Adipose tissue (tissue), 3 donors: ENCODE results near the gene TBCK. TPM values are rescaled to one million over a fixed set of nuclear protein-coding genes. Genes with fewer than 3 reads are reported as not detected.

Experiments used
- H3K27ac ChIP-seq: one replicate; pipeline ENCODE4 v1.5.1; 2013; ENCODE audit warnings: low read depth, low read length
- WGBS, 3 donors: extraction: QIAGEN DNeasy Blood & Tissue Kit; methylation state at CpG; one replicate each; pipeline ENCODE4 v1.1.7; 2013; 5-methylcytosine and 5-hydroxymethylcytosine counted together
- polyA plus RNA-seq, 3 donors: library from polyadenylated mRNA; stranded (reverse); fragments of 200-250 nt; gene quantifications; one replicate each; pipeline ENCODE4 v1.2.3, GENCODE V29; 2013
- donor health status: healthy with polysubstance abuse.
- donor health status: Bipolar disorder and iron deficiency.
- donor health status: healthy.

The TBCK gene
- polyA plus RNA-seq, 3 donors: 6.4 to 14.2 (median 9.2) TPM

DNA sequence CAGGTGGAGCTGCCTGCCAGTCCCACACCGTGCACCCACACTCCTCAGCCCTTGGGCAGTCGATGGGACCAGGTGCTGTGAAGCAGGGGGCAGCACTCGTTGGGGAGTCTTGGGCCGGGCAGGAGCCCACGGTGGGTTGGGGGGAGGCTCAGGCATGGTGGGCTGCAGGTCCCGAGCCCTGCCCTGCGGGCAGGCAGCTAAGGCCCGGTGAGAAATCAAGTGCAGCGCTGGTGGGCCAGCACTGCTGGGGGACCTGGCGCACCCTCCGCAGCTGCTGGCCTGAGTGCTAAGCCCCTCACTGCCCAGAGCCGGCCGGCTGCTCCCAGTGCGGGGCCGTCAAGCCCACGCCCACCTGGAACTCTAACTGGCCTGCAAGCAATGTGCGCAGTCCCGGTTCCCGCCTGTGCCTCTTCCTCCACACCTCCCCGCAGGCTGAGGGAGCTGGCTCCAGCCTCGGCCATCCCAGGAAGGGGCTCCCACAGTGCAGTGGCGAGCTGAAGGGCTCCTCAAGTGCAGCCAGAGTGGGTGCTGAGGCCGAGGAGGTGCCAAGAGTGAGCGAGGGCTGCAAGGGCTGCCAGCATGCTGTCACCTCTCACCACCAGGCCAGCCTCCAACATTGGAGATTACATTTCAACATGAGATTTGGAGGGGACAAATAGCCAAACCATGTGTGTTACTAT is 223.5 kb downstream of the TBCK start:
- 96 to 98% (median 97%) methylated on average over 18 to 24 of the region's 24 CpGs for WGBS, 3 donors
- H3K27ac ChIP-seq: no peak overlapping the region

DNA sequence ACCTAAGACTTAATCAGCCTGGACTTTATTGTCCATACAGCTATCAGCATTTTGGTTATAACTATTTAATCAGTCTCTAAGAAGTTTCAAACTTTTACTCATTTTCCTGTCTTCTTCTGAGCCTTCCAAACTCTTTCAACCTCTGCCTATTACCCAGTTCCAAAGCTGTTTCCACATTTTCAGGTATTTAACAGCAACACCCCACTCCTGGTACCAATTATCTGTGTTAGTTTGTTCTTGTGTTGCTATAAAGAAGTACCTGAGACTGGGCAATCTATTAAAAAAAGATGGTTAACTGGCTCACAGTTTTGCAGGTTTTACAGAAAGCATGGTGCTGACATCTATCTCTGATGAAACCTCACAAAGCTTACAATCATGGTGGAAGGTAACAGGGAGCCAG is 225.2 kb downstream of the TBCK start:
- no peak overlapping the region for H3K27ac ChIP-seq

DNA sequence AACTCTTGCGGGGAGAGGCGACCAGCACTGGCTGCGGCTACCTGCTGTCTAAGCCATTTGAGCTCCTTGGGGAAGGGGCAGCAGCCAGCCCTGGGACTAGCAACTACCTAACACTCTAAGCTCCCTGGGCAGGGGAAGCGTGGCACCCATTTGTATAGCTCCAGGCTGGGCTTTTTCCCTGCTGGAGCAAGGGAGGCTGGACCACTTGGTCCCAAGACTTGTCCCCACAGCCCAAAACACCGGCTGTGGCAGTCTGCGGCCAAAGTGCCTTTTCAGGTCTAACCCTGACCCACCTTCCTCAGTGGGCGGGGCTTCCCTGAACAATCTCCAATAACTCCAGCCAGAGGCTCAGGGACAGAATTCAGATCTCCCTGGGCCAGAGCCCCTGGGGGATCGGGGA is 232.9 kb downstream of the TBCK start:
- no peak overlapping the region for H3K27ac ChIP-seq
- WGBS, 3 donors: 98 to 99% (median 98%) methylated on average over 8 of the region's 8 CpGs

DNA sequence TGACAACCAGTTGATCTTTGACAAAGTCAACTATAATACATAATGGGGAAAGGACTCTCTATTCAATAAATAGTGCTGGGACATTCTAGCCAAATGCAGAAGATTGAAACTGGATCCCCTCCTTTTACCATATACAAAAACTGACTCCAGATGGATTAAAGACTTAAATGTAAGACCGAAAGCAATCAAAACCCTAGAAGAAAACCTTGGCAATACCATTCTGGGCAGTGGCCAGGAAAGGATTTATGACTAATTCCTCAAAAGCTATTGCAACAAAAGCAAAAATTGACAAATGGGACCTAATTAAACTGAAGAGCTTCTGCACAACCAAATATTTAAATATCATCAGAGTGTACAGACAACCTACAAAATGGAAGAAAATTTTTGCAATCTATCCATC is 235.6 kb downstream of the TBCK start:
- no peak overlapping the region for H3K27ac ChIP-seq
- 95 to 97% (median 97%) methylated on average over 1 of the region's 1 CpG for WGBS, 3 donors

DNA sequence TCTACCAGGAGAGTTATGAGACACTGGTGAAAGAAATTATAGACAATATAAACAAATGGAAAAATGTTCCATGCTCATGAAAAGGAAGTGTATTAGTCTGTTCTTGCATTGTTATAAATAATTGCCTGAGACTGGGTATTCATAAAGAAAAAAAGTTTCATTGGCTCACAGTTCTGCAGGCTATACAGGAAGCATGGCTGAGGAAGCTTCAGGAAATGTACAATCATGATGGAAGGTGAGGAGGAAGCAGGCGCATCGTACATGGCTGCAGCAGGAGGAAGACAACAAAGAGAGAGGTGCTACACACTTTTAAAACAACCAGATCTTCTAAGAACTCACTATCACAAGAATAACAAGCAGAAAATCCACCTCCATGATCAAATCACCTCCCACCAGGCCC is 236.4 kb downstream of the TBCK start:
- no peak overlapping the region for H3K27ac ChIP-seq
- WGBS, 3 donors: 66 to 96% (median 85%) methylated on average over 2 of the region's 2 CpGs

DNA sequence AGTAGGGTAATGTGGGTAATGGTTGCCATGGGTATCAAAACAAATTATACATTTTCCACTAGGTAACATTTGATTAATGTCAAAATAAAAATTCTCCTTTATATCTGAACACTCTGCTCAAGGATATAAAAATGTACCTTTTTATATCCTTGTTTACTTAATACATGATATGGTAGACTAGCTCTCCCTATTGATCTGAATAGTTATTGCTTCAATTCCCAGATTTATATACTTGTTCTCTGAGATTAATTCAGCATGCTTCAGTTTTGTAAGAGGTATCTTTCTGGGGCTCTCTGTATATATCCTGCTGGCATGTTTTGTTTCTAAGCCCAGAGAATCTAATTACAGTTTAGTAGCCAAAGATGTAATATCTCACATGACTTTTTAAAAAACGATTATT is 251.0 kb downstream of the TBCK start:
- WGBS, 3 donors: 81 to 92% (median 83%) methylated on average over 1 of the region's 1 CpG
- no peak overlapping the region for H3K27ac ChIP-seq

DNA sequence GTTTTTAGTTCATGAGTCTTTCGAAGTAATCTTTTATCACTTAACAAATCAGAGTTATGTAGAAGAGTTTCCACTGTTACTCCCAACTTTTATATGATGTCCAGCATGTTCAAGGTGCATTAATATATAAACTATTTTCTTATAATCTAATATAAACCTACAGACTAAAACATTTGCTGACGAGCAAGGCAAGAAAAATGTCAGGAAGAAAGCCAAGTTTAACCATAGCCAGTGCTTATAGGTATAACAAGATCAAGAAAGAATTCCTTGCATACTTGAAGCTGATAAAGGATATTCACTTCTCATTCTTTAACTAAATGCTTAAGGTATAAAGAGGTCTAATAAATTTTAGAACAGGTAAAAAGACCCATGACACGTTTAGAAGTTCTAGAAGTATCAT is 253.0 kb downstream of the TBCK start:
- no peak overlapping the region for H3K27ac ChIP-seq
- WGBS, 3 donors: 63 to 73% (median 72%) methylated on average over 3 of the region's 3 CpGs

DNA sequence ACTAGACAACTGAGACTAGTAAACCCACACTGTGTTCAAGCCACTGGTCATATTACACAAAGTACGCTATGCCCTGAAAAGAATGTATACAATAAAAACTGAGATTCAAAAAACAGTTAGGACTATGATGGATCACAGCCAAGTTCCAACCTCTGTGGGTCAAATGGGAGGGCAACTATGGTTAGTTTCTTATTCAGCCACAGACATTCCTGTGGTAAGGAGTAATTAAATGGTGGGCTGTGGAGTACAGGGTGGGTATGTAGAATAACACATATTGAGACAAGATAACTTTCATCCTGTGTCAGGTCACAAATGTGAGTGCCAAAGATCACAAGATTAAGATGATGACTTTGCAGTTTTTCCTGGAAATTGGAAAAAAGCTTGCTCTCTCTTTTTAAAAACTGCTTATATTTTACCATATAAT is 253.5 kb downstream of the TBCK start:
- H3K27ac ChIP-seq: no peak overlapping the region
- WGBS, 3 donors: 79 to 85% (median 83%) methylated on average over 1 of the region's 1 CpG

DNA sequence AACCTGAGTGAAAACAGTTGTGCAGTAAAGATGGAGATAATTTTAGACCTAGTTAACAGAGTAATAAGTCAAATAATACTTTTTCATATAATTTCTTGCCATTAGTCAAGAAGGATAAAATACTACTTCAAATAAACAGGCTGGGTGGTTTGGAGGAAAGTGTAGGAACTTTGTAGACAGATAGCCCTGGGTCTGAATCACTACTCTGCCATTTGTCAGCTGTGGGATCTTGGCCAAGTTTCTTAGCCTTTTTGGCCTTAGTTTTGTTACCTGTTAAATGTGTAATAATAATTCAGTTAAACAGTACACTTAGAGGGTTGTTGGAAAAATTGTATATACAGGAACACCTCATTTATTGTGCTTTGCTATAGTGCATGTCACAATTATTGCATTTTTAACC is 257.1 kb downstream of the TBCK start:
- H3K27ac ChIP-seq: no peak overlapping the region

DNA sequence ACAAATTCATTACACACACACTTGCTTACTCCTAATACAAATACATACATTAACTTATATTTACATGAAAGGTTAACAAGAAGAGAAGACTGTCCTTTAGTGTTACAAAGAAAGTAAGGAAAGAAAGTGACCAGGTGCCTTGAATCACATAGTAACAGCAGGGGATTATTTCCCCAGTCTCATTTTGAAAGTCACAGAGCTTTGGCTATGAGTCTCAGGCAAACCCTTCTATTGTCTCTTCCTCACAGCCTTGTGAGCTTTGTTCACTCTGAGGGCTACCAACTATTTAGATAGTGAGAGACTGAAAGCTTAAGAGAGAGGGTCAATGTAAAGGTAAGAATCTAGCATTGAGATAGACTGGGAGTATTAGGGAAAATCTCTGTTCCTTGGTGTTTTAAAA is 259.1 kb downstream of the TBCK start:
- H3K27ac ChIP-seq: no peak overlapping the region

DNA sequence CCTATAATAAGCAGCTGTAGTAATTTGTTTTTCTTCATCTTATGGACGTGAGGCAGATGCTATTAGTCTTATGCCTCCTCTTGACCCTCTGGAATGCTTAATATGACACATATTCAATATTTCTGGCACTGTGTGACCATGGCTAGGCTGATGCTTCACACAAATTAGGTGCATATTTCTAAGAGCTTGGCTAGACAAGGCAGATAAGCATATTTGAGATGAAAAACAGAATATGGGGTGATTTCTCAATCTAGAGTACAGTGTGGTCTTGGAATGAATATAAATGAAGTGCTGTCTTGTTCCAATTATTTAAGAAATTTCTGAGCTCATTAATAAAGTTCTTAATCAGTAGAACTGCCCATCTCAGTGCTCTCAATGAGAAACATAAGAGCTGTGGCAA is 264.5 kb downstream of the TBCK start:
- 50 to 76% (median 74%) methylated on average over 1 of the region's 1 CpG for WGBS, 3 donors
- H3K27ac ChIP-seq: no peak overlapping the region

DNA sequence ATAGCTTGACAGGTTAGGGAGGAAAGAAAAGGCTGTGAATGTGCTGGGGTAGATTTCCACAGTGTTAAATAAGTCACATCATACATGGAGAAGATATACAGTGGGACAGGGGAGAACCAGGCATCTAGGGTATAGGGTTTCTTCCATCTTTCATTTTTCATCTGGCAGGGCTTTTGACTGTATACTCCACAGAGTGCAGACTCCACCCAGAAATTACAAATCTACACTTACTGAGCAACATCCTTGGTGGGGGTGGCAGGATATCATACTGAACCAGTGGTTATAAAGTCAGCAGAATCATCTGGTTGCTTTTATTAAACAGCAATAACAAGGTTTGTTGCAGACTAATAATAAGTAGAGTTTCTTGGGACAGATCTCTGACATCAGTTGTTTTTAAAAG is 266.5 kb downstream of the TBCK start:
- no peak overlapping the region for H3K27ac ChIP-seq

DNA sequence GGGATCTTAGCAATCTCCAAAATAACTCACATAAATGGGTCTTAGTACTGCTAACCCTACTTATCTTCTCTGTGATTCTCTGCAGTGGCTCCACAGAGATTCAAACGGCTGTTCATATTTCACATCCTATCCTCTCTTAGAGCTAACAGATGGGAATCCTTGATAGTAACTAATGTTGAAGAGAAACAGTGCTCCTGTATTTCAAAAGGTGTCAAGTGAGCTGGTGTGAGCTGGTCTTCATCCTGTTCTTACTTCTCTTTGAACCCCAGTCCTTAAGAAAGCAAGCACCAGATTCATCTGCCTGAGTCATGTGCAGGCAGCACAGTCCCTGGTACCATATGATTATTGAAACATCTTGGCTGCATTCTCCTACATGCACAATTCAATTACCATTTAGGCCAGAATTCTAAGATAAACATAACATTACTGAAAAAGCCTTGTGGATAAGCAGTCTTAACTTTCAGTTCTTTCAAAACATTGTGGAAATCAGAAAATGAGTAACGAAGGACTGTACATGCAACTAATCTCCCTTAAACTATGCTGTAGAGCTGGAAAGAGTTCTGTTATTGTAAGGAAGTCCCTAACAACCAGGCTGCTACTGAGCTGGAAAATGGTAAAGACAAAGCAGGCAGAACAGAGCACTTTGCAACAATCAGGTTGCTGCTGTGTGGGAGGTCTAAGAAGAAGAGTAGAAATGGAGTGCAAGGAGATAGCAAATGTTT is 267.6 kb downstream of the TBCK start:
- H3K27ac ChIP-seq: no peak overlapping the region
- 76 to 80% (median 79%) methylated on average over 2 of the region's 2 CpGs for WGBS, 3 donors

DNA sequence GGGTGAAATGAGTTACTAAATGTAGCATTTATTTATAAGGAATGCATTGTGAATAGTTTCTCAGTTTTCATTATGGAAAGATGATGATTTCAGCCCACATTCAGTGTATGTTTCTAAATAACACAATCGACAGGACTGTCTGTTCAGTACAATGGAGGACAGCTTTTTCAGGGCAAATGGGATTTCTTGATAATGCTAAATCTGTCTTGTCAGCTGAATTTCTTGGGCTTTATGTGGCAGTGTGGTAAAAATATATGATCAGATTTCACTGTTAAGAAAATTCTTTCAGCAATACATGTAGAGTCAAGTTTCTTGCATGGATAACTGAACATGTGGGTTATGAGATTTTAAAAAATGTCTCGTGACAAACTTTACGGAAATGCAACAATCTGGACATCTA is 269.9 kb downstream of the TBCK start:
- H3K27ac ChIP-seq: no peak overlapping the region
- 94 to 96% (median 96%) methylated on average over 3 of the region's 3 CpGs for WGBS, 3 donors

DNA sequence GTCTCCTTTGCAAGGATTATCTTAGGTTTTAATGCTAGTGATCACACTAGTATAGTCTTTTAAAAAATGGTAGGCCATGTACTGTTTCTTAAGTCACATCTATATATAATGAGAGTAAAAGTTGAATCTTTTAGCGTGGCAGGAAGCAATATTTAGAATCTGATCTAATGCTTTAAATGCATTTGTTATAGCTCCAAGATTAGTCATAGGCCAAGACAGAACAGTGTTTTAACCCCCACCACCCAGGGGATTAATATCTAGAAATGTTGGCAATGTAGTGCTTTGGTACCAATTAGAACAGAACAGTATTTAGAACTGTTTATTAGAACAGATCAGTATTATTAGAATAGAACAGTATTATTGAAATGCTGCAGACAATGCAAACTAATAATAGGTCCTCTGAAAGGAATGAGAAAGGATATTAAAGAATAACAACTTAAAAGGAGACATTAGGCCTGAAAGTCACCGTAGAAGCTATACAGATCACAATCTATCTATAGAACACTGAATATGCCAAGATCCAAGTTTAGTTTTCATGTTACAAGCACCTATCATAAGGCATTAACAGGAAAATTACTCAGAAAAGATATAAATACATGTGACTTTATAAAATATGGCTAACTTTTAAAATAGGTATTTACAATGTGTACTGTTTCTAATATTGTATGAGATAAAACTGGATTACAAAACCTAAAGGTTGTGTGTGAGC is 274.6 kb downstream of the TBCK start:
- WGBS, 3 donors: 68 to 85% (median 72%) methylated on average over 2 of the region's 2 CpGs
- no peak overlapping the region for H3K27ac ChIP-seq

DNA sequence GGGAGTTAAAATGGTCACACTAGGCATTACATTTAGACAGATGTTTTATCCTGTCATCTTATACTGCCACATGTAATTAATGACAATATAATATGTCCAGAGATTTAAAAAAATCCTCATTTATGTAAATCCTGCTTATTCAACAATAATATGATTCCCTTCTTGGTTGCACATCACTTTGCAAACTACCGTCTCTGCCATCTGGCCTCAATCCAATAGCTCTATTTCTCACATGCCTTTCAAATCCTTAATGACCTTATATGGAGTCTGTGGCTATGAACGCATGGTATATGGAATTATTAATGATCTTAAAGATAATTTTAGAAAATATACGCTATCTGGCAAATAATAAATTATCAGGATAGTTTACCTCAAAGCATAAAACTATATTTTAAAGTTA is 276.2 kb downstream of the TBCK start:
- 44 to 66% (median 60%) methylated on average over 3 of the region's 3 CpGs for WGBS, 3 donors
- H3K27ac ChIP-seq: no peak overlapping the region

DNA sequence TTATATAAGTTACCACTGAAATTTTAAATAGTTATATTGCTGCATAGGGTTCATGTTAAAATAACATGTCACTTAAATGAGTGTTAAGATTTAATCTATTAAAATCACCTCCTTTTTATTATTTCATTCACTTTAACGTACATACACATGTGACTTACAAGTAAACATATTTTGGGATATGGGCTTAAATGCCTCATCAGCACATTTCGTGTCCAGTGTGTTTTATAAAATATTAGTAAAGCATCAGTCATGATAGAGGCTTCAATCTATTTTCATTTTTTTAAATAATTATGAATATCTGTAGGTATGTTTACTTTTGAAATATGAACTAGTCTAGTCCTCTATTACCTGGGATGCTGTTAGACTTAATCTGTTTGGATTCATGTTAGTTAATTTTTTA is 277.1 kb downstream of the TBCK start:
- H3K27ac ChIP-seq: no peak overlapping the region
- WGBS, 3 donors: 85 to 90% (median 89%) methylated on average over 2 of the region's 2 CpGs

DNA sequence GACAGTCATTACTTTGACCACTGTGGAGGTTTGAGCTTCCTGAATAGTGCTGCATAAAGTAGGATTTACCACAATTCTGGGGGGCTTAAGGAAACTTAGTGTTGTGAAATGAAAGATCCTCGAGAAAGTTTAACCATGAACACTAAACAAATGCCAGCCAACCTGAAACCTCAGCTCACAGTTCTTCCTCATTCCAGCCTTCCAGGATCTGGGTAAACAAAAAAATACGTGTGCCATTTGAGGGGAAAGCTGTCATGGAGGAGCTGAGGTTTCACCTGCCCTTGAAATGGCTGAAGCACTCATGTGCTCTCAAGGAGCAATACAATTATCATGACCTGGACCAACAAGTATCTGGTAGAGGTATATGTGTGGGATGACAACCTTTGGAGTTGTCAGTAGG is 278.0 kb downstream of the TBCK start:
- WGBS, 3 donors: 29 to 56% (median 53%) methylated on average over 2 of the region's 2 CpGs
- H3K27ac ChIP-seq: no peak overlapping the region

DNA sequence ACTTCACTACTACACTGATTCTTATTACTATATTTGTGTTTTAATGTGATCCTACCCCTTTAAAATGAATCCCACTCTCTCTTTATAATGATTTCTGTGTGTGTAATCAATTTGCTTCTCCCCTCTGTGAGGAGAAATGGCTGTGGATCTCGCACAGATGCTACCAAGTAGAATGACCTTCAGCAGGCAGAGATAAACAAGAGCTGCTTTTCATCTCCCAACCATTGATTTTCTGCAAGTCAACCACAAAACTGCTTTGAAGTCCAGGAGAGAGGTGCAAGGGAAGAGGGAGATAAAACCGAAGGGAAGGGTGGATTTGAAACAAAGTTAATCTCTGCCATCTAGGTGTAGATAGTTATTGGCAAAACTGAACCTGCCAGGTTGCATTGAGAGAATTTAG is 279.2 kb downstream of the TBCK start:
- H3K27ac ChIP-seq: no peak overlapping the region
- 25 to 80% (median 77%) methylated on average over 2 of the region's 2 CpGs for WGBS, 3 donors

DNA sequence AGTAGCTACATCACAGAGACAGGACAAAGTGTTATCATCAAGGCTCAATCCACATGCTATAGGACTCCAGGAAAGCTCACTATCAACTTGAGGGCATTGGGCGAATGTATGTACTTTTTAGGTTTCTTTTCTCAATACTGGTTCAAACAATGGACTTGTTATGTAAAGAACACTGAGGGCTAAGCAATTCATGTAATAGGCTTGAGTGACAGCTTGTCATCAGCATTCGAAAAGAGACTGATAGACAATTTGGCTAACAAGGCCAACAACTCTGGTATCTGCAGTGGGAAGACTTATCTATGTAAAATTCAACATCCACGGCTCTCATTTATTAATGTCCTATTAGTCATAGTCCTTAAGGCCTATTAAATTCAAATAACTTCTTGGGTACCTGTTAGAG is 279.7 kb downstream of the TBCK start:
- H3K27ac ChIP-seq: no peak overlapping the region
- 72 to 96% (median 92%) methylated on average over 3 of the region's 3 CpGs for WGBS, 3 donors
